Endothelial cell of umbilical vein (primary cell): ENCODE measurements around the gene DIAPH3. TPM values are rescaled to one million over a fixed set of nuclear protein-coding genes. Genes with fewer than 3 reads are reported as not detected.

Experiments used
- BruUV-seq: library from RNA; stranded (reverse); fragments of 400-500 nt; replicated peaks from 2 replicates; lab custom pipeline; 2021; lab: Mats Ljungman, UMichigan
- CTCF ChIA-PET: fragments of 300-600, 350-600 bp; sonication (Branson Sonifier 250); formaldehyde crosslinking; loops from one replicate; lab custom pipeline; 2021; ENCODE audit warnings: antibody characterized with exemption, inconsistent platforms; lab: Charles Lee
- POLR2A ChIA-PET: fragments of 300-600, 350-600 bp; sonication (Branson Sonifier 250); formaldehyde crosslinking; loops from one replicate; lab custom pipeline; 2021; ENCODE audit warnings: antibody characterized with exemption, inconsistent platforms; lab: Charles Lee
- DNase-seq: peaks from one replicate; pipeline ENCODE4 v3.0.0-alpha.2; 2011; ENCODE audit warnings: low read depth, low spot score
- FAIRE-seq: peaks from 2 replicates; lab custom pipeline; 2011; peaks lifted over from hg19 to GRCh38; lab: Jason Lieb, UNC
- H2AFZ ChIP-seq: 2 replicates; pipeline ENCODE4 v1.6.0; 2012; ENCODE audit warnings: low read depth, low read length, control low read depth, inconsistent platforms
- H3K27ac ChIP-seq: 2 replicates; pipeline ENCODE4 v1.5.1; 2011; ENCODE audit warnings: low read depth, mild to moderate bottlenecking, control low read depth, low read length, moderate library complexity; ENCODE audit not compliant: insufficient read depth
- H3K27me3 ChIP-seq, 2 experiments: 2 replicates each; pipeline versions ENCODE4 v1.6.0 to v1.6.1; 2011; ENCODE audit warnings: low read length in 2 of 2, mixed read lengths in 1 of 2; ENCODE audit not compliant: control insufficient read depth in 2 of 2, insufficient read depth in 2 of 2
- H3K36me3 ChIP-seq, 2 experiments: 2 replicates in 1 of 2; 3 replicates in 1 of 2; pipeline ENCODE4 v1.5.1; 2011; ENCODE audit warnings: low read length in 2 of 2, mild to moderate bottlenecking in 1 of 2, moderate library complexity in 1 of 2; ENCODE audit not compliant: control insufficient read depth in 2 of 2, insufficient read depth in 2 of 2; ENCODE audit errors: extremely low read depth in 1 of 2
- H3K4me1 ChIP-seq: 3 replicates; pipeline ENCODE4 v1.5.1; 2011; ENCODE audit warnings: mild to moderate bottlenecking, low read length; ENCODE audit not compliant: control insufficient read depth, insufficient read depth; ENCODE audit errors: extremely low read depth
- H3K4me2 ChIP-seq: 2 replicates; pipeline ENCODE4 v1.6.1; 2011; ENCODE audit warnings: low read length, control low read depth, mixed read lengths; ENCODE audit not compliant: insufficient read depth
- H3K4me3 ChIP-seq, 3 experiments: fragments of 200-600 bp in 1 of 3; sonication (generic), shearing (Covaris generic) in 1 of 3; replicated peaks in 1 of 3; 2 replicates each; pipeline ENCODE4 v1.5.1; 2011 to 2016; ENCODE audit warnings: control low read depth in 3 of 3, low read length in 3 of 3, mild to moderate bottlenecking in 2 of 3, inconsistent platforms in 1 of 3, low read depth in 1 of 3, moderate library complexity in 1 of 3; ENCODE audit not compliant: insufficient read depth in 1 of 3
- H3K79me2 ChIP-seq: 2 replicates; pipeline ENCODE4 v1.6.0; 2012; ENCODE audit warnings: low read length, inconsistent platforms; ENCODE audit not compliant: control insufficient read depth, insufficient read depth
- H3K9ac ChIP-seq: replicated peaks from 2 replicates; pipeline ENCODE3; 2011; ENCODE audit warnings: low read length, control low read depth; ENCODE audit not compliant: insufficient read depth; ENCODE audit errors: extremely low read depth
- H3K9me1 ChIP-seq: replicated peaks from 3 replicates; pipeline ENCODE4 v1.6.0; 2011; ENCODE audit warnings: mild to moderate bottlenecking, low read length; ENCODE audit not compliant: control insufficient read depth, insufficient read depth; ENCODE audit errors: extremely low read depth
- H3K9me3 ChIP-seq: replicated peaks from 2 replicates; pipeline ENCODE4 v1.5.1; 2012; ENCODE audit warnings: low read length, inconsistent platforms; ENCODE audit not compliant: control insufficient read depth, insufficient read depth
- H4K20me1 ChIP-seq: replicated peaks from 2 replicates; pipeline ENCODE3; 2011; ENCODE audit warnings: mild to moderate bottlenecking, low read length; ENCODE audit not compliant: control insufficient read depth, insufficient read depth; ENCODE audit errors: extremely low read depth
- CTCF ChIP-seq, 2 donors: IDR thresholded peaks; 1 replicate in 1 of 2; 2 replicates in 1 of 2; pipeline ENCODE4 v1.5.1; 2011; ENCODE audit warnings: low read length in 2 of 2, mild to moderate bottlenecking in 2 of 2, moderate library complexity in 2 of 2, control low read depth in 1 of 2, inconsistent platforms in 1 of 2, low read depth in 1 of 2; ENCODE audit not compliant: insufficient read depth in 1 of 2; ENCODE audit errors: extremely low read depth in 1 of 2
- EZH2 ChIP-seq: IDR thresholded peaks from 2 replicates; pipeline ENCODE4 v1.6.1; 2012; ENCODE audit warnings: borderline replicate concordance, low read depth, mild to moderate bottlenecking, moderate library complexity, low read length, inconsistent platforms; ENCODE audit not compliant: severe bottlenecking
- JUN ChIP-seq: IDR thresholded peaks from 2 replicates; pipeline ENCODE4 v1.6.1; 2011; ENCODE audit warnings: borderline replicate concordance, low read depth; ENCODE audit not compliant: insufficient read length, insufficient read depth
- MAX ChIP-seq: IDR thresholded peaks from 2 replicates; pipeline ENCODE4 v1.6.1; 2011; ENCODE audit not compliant: insufficient read depth, insufficient read length
- POLR2A ChIP-seq: IDR thresholded peaks from 2 replicates; pipeline ENCODE4 v1.6.1; 2012; ENCODE audit warnings: low read depth, mild to moderate bottlenecking, control low read depth, low read length
- dilution Hi-C: fragments of 300-500 bp; cut with MboI; formaldehyde crosslinking; loops from one replicate; pipeline ENCODE4 v1.15.0; 2019; ENCODE audit warnings: low sequenced_read_pairs; ENCODE audit not compliant: extremely low pct_ligation_motif_present
- intact Hi-C: fragments of 100-400 bp; cut with micrococcal nuclease; formaldehyde crosslinking; loops from one replicate; pipeline ENCODE4 v1.10.0; 2022
- polyA plus RNA-seq, 4 experiments: library from polyadenylated mRNA; depleted of rRNA in 3 of 4; stranded (reverse) in 3 of 4; unstranded in 1 of 4; fragments of >200 nt; gene quantifications; 2 replicates each; pipeline versions ENCODE4 v1.2.1 to v1.2.3, GENCODE V29; 2011 to 2012; ENCODE audit warnings: missing spikeins in 1 of 4
- total RNA-seq: library from RNA; stranded (reverse); gene quantifications from 2 replicates; pipeline ENCODE4 v1.2.3, GENCODE V29; 2021

Gene DIAPH3
- total and polyA plus RNA-seq, 2 donors (not counting 3 experiments of a cell fraction or from before 2014, with no cell fraction given): 9.9 to 44.0 TPM

GRCh38 chr13:60020288-60020687, 143.4 kb downstream of the DIAPH3 start:
- no peak overlapping the region for H3K4me3 ChIP-seq
- H2AFZ ChIP-seq: no peak overlapping the region
- no TSS peak for BruUV-seq
- CTCF ChIA-PET: no interaction called here
- dilution Hi-C loops: no loop called here
- no peak overlapping the region for H3K27ac ChIP-seq
- H3K79me2 ChIP-seq: peaks cover 4% of the 10 kb centered on the region
- H3K27me3 ChIP-seq: no peaks in the 10 kb centered on the region
- no peak for FAIRE-seq
- no peaks in the 10 kb centered on the region for H3K4me1 ChIP-seq
- H3K36me3 ChIP-seq: no peaks in the 10 kb centered on the region
- H3K4me2 ChIP-seq: no peak overlapping the region
- intact Hi-C loops: no loop called here
- TF ChIP-seq CTCF (IDR thresholded peaks at IDR 0.05; ENCODE audit: extremely low read depth in 1 of 2, insufficient read depth in 1 of 2, low read depth in 1 of 2, low read length in 2 of 2) (no peak), EZH2 (no peak), POLR2A (no peak), MAX (no peak), JUN (no peak)
- POLR2A ChIA-PET: no interaction called here
- no peaks in the 10 kb centered on the region for H3K9me3 ChIP-seq
- no peak overlapping the region for H3K9ac ChIP-seq
- no peaks in the 10 kb centered on the region for H3K9me1 ChIP-seq
- DNase-seq: no peak
- no peaks in the 10 kb centered on the region for H4K20me1 ChIP-seq
